Cerebellar cortex (tissue), 1 donor: ENCODE measurements around the gene MCL1.
"Not testable (repeated sequence)": the region's sequence is repeated elsewhere in the genome, so short reads cannot be mapped to it uniquely, and the experiment has no call there.

Source experiments
- DNase-seq: peaks from one replicate; pipeline ENCODE4 v3.0.0-alpha.2; 2015; ENCODE audit warnings: low spot score

Gene MCL1

DNA sequence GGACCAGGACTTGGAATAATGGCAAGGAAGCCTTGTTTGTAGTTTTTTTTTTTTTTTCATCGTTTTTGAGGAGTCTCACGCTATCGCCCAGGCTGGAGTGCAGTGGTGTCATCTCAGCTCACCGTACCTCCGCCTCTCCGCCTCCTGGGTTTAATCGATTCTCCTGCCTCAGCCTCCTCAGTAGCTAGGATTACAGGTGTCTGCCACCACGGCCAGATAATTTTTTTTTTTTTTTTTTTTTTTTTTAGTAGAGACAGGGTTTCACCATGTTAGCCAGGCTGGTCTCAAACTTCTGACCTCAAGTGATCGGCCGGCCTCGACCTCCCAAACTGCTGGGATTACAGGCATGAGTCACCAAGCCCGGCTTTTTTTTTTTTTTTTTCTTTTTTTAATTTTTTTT, 23.0 kb upstream of the MCL1 start:
- DNase-seq, result not testable (repeated sequence)

DNA sequence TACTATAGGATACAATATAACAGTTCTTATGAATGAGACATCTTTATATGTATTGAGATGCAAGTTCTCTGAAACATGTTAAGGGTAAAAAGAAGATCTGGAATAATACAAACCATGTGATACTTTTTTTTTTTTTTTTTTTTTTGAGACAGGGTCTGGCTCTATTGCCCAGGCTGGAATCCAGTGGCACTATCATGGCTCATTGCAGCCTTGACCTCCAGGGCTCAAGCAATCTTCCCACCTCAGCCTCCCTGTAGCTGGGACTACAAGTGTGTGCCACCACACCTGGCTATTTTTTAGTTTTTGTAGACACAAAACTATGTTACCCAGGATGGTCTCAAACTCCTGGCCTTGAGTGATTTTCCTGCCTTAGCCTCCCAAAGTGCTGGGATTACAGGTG, 22.1 kb upstream of the MCL1 start:
- DNase-seq, result no peak

DNA sequence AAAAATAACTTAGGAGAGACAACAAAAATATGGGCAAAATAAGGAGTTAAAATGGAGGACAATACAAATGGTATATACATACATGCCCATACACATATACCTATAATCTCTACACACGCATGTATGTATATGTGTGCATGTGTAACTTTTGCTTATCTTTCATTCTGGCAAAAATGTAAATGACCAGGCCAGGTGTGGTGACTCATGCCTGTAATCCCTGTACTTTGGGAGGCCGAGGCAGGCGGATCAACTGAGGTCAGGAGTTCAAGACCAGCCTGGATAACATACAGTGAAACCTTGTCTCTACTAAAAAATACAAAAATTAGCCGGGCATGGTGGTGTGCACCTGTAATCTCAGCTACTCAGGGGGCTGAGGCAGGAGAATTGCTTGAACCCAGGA, 18.9 kb upstream of the MCL1 start:
- DNase-seq, result not testable (repeated sequence)

DNA sequence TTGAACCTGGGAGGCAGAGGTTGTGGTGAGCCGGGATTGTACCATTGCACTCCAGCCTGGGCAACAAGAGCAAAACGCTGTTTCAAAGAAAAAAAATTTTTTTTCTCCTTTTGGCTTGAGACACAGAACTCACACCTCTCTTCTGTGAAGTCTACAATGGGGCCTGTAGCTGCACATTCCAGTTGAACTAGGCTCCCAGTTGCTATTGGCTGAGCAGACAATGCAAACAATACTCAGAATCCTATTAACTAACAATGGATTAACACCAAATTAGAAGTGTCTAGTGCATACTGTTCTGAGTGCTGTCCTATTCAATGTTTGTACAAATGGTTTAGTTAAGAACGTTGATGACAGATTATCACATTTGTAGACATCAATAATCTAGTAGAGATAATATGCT, 17.6 kb upstream of the MCL1 start:
- no peak for DNase-seq

DNA sequence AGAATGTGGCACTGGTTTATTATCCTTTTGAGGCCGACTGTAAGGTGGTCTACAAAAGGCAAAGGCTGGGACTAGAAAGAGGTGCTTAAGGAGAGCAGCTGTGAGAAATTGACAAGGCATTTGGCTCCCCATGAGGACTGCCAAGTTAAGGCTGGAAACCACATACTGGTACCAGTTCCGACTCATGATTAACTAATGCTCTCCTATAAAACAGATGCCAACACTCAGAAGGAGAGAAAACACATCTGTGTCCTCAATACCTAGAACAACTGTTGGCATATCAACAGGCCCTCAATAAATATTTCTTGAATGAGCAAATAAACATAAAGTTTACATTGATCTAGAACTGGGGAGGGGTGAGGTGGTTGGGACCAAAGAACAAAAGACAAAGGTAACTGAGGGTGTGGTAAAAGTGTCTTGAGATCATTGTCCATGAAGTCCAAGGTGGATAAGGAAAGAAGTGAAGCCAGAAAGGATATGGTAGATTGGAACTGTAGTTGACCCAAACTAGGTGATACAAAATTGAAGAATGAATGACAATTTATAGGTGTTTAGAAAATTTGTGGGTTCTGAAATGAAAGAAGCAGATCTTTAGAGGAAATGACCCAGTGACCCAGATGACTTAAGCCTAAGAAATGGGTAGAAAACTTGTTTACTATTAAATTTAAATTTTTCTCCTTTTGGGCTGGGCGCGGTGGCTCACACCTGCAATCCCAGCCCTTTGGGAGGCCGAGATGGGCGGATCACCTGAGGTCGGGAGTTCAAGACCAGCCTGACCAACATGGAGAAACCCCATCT, 16.9 kb upstream of the MCL1 start:
- no peak for DNase-seq

DNA sequence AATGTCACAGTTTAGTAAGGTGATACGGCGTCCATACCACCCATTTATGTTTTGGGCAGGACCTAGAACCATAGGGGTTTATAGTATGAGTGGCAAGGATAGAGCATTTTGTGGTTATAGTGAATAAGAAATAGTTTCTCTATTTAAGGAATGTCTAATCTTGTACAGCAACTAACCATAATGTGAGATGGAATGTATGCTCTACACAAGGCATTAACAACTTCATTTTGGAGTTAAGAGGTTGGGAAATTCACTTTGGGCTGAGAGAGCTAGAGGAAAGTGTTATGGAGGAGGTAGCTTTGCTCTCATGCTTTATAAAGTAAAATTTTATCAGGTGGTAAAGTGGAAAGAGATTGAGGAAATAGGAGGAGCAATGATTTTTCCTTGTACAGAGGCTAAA, 3.0 kb upstream of the MCL1 start:
- no peak for DNase-seq

DNA sequence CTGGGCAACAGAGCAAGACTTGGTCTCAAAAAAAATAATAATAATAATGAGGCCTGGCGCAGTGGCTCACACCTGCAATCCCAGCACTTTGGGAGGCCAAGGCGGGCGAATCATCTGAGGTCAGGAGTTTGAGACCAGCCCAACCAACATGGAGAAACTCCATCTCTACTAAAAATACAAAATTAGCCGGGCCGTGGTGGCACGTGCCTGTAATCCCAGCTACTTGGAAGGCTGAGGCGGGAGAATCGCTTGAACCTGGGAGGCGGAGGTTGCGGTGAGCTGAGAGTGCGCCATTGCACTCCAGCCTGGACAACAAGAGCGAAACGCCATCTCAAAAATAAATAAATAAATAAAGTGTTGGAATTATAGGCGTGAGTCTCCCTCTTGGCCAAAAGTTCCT, 2.6 kb upstream of the MCL1 start:
- DNase-seq, result not testable (repeated sequence)

DNA sequence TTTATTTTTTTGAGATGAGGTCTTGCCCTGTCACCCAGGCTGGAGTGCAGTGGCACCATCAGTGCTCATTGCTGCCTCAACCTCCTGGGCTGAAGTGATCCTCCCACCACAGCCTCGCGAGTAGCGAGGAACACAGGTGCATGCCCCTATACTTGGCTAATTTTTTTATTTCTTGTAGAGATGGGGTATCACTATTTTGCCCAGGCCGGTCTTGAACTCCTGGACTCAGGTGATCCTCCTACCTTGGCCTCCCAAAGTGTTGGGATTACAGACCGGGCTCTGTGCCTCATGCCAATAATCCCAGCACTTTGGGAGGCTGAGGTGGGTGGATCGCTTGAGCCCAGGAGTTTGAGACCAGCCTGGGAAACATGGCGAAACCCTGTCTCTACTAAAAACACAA, 2.0 kb upstream of the MCL1 start:
- DNase-seq, result not testable (repeated sequence)

DNA sequence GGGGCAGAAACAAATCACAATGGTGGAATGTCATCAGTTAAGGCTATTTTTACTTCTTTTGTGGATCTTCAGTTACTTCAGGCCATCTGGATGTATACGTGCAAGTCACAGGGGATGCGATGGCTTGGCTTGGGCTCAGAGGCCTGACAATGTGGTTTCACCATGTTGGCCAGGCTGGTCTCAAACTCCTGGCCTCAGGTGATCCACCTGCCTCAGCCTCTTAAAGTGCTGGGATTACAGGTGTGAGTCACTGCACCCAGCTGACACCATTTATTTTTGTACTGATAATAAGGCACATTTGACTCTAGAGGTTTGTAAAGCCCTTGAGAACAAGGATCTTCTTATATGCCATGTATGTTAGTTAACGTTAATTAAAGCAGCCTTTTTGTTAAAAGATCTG, 1.6 kb upstream of the MCL1 start:
- DNase-seq, result not testable (repeated sequence)

DNA sequence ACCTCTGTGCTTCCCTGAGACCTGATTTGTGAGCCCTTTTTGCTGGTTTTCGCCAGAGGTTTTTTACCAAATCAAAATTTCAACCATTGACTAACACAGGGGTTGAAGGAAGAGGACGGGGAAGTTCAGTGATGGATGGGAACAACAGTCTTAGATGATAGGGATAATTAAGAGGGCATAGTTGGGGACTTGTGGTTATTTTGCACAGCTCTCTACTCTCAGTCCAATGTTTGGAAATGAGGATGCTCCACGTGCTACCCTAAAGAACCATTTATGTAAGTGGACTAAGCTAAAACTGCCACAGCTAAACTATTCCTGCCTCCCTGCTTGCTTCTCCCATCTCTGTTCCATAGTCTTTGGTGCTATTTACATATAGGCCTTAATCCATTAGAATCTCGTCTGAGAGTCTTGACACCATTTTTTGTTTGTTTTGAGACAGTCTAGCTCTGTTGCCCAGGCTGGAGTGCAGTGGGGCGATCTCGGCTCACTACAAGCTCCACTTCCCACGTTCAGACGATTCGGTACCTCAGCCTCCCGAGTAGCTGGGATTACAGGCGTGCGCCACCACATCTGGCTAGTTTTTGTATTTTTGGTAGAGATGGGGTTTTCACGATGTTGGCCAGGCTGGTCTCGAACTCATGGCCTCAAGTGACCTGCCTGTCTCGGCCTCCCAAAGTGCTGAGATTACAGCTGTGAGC, 684 bp upstream of the MCL1 start:
- DNase-seq, result no peak

DNA sequence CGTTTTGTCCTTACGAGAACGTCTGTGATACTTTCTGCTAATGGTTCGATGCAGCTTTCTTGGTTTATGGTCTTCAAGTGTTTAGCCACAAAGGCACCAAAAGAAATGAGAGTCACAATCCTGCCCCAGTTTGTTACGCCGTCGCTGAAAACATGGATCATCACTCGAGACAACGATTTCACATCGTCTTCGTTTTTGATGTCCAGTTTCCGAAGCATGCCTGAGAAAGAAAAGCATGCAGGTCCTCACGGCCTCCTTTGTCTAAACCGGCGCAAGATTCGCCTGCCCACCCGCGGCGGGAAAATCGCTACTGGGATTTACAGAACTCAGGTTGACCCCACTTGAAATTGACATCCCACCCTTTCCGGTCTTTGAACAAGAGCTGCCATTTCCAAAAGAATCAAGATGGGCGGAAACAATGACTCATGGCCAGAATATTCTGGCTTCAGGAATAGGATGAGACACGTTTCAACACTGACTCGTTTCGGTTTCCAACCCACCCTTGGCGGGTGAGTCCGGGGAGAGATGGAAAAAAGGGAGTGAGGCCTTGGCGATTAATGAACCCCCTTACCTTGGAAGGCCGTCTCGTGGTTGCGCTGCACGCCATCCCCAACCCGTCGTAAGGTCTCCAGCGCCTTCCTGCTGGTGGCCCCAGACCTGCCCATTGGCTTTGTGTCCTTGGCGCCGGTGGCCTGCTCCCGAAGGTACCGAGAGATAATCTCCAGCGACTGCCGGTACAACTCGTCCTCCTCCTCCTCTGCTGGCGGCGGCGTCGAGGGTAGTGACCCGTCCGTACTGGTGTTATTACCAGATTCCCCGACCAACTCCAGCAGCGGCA, 919 bp downstream of the MCL1 start:
- no peak for DNase-seq

DNA sequence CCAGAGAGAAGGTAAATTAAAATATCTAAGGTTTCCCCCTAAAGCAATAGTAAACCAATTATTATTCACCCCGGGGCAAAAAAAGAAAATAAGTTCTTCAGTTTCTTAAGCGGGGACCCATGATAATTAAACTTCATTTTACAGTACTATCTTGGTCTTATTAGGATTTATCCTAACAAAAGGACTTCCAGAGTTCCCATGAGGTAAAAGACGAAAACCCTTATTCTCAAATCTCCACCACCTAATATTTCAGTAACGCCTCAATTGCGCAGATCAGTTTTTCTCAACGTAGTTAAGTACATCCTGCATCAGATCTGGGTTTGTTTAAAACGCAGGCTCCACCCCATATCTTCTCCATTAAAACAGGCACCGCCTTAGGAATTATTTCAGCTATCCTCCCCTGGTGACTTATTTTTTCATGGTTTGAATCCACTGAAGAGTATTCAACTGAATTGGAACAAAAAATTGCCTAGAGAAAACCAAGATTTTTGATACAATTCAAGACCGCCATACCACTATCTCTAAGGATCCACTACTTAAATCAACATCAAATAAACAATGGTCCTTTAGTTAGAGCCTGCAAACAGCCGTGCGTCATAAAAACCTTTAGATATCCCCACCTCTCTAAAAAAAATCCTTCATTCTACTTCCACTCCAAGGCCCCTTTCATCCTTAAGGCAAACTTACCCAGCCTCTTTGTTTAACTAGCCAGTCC, 1.7 kb downstream of the MCL1 start:
- no peak for DNase-seq

DNA sequence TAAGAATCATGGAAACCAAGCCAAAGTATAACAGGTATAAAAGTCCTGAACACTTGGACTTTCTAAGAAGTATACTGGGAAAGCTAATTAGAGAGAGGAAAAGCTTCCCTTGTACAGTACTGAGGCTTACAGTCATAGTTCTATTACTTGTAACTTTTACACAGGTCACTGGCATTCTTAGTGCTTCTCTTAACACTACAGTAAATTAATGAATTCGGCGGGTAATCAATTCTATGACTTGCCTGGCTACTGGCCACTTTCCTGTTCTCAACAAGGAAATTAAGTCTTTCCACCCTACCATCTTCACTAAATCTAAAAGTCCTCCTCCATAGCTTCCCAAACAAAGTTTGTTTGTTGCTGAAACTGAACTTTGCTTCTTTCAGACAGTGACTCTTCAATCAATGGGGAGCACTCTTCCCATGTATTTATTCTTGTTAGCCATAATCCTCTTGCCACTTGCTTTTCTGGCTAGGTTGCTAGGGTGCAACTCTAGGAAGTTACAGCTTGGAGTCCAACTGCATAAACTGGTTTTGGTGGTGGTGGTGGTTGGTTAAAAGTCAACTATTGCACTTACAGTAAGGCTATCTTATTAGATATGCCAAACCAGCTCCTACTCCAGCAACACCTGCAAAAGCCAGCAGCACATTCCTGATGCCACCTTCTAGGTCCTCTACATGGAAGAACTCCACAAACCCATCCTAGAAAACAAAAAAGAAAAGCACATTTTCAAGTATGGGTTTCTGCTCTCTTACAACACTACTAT, 2.4 kb downstream of the MCL1 start:
- no peak for DNase-seq

DNA sequence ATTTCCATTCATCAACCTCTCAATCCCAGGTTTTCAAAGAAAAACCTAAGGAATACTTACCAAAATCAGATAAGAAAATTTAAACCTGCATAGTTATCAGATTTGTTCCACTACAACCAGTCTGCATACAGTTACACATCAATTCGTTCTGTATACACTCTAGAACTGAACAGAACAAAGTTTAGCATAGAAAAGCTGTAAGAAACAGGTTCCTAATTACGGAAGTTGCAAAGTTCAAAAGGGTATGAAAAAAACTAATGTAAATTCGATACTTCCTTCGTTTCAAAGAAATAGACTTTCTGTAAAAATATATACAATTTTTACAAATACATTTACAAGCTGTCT, 3.1 kb downstream of the MCL1 start:
- DNase-seq, result no peak

DNA sequence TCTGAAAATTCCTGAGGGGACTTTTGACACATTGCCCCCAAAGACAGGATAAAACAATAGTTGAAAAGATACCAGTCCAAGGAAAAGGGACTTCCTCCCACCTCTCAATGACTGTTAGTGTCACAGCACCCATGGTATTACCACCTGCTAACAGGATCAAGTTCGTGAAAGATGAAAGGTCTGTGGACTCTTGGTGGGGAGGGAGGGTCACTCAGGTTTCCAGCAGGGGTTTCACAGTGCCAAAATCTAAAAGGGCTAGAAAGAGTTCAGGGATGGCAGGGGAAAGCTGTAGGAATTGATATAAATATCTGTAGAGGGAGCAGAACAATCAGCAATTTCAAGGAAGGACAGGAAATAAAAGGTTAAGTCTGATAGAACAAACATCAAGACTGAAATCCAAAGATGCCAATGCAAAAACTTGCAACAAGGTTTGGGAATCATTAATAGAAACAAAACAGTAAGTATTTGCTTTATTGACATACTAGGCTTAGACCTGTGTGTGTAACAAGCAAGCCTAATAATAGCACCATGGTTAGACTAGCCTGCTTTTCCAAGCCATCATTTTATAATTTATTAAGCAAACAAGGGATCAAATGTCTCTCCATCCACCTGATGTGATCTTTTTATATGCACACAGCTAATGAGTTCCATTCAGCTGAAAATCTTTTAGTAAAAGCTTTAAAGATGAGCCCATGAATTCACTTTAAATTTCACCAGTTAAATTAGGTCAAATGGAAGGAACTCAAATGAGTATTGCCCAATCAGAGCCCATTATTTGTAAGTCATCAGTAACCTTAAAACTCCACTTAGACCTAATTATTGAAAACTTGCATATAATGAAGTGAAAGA, 3.7 kb downstream of the MCL1 start:
- DNase-seq, result no peak

DNA sequence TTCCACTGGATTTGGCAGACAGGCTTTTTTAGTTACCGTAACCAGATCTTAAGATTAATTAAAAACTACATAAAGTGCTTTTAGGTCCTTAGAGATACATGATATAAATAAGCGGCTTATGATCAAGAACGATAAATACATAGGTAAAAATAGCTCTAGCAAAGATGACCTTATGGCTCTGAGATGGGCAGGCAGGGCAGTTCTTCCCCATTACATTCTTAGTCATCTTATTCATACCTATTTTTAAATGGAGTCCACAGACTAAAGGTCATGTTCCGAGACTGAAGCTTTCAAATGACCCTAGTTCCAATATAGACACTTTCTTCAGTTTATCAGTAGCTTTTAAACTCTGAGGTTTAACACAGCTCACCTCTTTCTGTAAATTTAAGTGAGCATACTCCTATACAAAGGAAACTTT, 4.3 kb downstream of the MCL1 start:
- DNase-seq, result no peak

DNA sequence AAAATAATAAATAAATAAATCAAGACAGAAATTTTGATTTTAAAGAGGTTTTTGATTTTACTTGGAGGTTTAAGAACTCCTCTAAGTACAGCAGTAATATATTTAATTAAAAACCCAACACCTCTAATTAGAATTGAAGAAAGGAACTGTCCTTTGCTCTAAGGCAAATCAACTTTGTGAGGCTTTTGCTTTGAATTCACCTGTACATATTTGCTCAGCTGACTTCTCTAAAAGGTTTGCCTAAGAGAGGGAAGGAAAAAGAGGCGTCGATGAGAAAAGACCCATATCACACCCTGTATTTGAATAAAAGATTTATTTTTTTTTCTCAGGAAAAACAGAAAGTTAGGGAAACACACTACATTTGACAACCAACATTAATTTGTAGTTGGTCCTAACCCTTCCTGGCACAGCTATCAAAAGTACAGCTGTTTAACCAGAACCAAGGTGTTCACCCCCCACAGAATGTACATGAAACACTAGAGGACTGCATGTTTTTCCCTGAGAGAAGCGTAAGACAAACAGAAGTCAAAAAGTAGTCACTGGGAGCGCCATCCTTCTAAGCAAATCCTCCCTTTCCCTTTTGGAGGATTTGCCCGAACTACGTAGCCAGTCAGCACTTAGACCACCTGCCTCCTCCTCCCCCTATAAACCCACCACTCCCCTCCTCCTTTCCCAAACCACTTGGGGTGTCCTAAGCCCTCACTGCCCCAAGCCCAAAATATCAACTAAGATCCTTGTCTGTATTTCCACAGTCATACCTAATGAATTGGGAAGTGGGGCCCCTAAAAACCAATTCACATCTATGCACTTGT, 4.9 kb downstream of the MCL1 start:
- DNase-seq, result no peak

DNA sequence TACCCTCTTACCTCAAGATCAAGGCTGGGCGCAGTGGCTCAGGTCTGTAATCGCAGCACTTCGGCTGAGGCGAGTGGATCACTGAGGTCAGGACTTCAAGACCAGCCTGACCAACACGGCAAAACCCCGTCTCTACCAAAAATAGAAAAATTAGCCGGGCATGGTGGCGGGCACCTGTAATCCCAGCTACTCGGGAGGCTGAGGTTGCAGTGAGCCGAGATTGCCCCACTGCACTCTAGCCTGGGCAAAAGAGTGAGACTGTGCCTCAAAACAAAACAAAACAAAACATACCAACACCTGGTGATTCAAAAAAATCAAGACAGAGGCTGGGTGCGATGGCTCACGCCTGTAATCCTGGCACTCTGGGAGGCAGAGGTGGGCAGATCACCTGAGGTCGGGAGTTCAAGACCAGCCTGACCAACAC, 5.8 kb downstream of the MCL1 start:
- DNase-seq, result not testable (repeated sequence)

DNA sequence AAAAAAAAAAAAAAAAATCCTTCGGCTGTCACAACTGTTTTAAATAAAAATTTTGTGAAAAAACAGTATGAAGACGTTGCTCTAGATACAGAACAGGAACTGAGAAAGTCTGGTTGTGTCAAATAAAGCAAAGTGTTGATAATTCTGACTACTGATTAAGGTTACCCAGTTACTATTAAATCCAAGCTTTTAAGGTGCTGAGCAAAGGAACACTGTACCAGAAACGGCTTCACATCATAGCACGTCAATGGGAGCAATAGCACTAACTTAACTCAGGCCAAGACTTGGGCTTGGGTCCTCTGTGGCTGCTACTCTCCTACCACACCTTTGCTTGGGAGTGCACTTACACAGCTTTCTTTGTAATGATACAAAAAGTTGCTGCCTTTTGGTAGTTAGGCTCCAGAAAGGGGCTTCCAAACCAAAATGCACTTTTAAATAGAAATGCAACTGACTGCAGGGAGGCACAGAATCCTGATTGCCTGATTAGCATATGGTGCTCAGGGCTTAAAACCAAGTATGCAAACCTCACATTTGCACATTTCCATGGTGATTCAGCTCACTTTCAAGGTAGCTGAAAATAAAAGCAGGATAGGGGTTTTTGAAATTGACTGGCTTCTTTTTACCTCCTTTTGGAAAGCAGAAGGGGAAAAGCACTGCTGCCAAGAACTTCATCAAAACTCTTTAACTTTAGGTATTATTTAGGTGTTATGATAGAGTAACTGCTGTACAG, 6.3 kb downstream of the MCL1 start:
- no peak for DNase-seq
